ENCODE results near the gene CEMP1. TPM values are rescaled to one million over a fixed set of nuclear protein-coding genes. Genes with fewer than 3 reads are reported as not detected.

The CEMP1 gene
- total RNA-seq, 1 donor from 2014 or later = 0.22 TPM

- no peak for TF ChIP-seq CTCF (conservative IDR thresholded peaks at IDR 0.05)
These were observed 43.2 kb downstream of the CEMP1 start for GRCh38 chr16:2487903-2488531.

DNA sequence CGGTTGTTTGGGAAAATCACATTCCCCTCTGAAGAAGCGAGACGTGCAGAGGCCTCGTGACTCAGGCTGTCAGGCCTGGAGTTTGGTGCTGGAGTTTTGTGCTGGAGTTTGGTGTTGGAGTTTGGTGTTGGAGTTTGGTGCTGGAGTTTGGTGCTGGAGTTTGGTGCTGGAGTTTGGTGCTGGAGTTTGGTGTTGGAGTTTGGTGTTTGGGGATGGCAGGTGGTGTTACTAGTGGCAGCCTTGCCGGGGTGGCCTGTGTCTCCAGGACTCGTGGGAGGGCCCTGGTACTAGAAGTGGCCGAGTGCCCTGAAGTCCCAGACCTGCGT lies 43.7 kb downstream of the CEMP1 start:
- Mint-ChIP-seq H3K27ac (peak overlapping the region; percentile 7), H3K36me3 (no peaks in the 10 kb centered on the region), H3K9me3 (no peaks in the 10 kb centered on the region), H3K4me3 (peak overlapping the region; percentile 26), H3K4me1 (ENCODE audit: unreplicated experiment) (peaks cover 35% of the 10 kb centered on the region), H3K27me3 (no peaks in the 10 kb centered on the region)
- DNase-seq (ENCODE audit: extremely low spot score, unreplicated experiment) = no peak
- no peak for TF ChIP-seq CTCF (conservative IDR thresholded peaks at IDR 0.05)

More at GRCh38 chr16:2487903-2488531, 43.2 kb downstream of the CEMP1 start:
- no peaks in the 10 kb centered on the region for H3K27me3 Mint-ChIP-seq
- H3K36me3 Mint-ChIP-seq = no peaks in the 10 kb centered on the region
- peaks cover 30% of the 10 kb centered on the region for H3K4me1 Mint-ChIP-seq (ENCODE audit: unreplicated experiment)
- no peaks in the 10 kb centered on the region for H3K9me3 Mint-ChIP-seq
- DNase-seq (ENCODE audit: extremely low spot score, unreplicated experiment) = no peak
- no peak overlapping the region for H3K27ac Mint-ChIP-seq
- H3K4me3 Mint-ChIP-seq = no peak overlapping the region

DNA sequence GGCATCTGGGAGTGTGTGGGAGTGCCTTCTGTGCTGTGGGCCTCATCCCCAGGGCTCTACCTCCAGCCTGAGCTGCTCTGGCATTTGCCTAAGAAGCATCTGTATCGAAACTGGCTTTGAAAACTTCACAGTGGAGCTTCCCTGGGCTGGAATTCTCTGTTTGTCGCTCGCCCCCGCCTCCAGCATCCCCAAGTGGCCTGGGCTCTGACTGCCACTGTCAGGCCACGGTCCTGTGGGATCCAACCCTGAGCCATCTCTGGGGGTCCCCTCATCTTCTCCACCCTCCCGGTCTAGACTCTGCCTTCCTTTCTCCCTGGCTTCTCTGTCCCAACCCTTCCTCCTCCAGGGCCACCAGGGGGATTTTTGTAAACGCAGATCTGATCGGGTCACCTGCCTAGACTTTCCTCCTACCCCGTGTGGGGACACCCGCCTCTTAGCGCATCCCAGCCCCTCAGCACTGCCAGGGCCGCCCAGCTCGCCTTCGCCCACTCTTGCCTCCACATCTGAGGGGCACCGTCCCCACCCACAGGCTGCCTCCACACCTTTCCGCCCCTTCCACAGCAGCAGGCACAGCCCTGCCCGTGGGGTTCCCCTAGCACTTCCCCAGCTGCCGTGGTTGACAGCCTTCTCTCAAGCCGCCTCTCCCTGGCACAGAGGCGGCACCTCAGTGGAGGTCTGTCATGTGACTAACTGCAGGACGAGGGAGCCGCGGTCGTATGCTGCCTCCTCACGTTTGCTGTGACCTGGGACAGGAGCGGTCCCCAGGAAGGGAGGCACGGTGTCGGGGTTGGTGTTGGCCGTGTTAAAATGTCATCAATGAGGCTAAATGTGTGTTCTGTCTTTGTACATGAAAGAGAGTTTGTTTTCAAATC lies 44.3 kb downstream of the CEMP1 start:
- peak overlapping the region; percentile 26 for H3K4me3 Mint-ChIP-seq
- peak overlapping the region; percentile 7 for H3K27ac Mint-ChIP-seq

GRCh38 chr16:2485811-2486507 lies 45.2 kb downstream of the CEMP1 start:
- H3K4me1 Mint-ChIP-seq (ENCODE audit: unreplicated experiment) = peaks cover 35% of the 10 kb centered on the region
- no peak for DNase-seq (ENCODE audit: extremely low spot score, unreplicated experiment)
- no peak overlapping the region for H3K4me3 Mint-ChIP-seq
- no peak for TF ChIP-seq CTCF (conservative IDR thresholded peaks at IDR 0.05)
- H3K36me3 Mint-ChIP-seq = no peaks in the 10 kb centered on the region
- H3K9me3 Mint-ChIP-seq = no peaks in the 10 kb centered on the region
- H3K27ac Mint-ChIP-seq = no peak overlapping the region
- no peaks in the 10 kb centered on the region for H3K27me3 Mint-ChIP-seq

More for the DNA sequence above, 44.3 kb downstream of the CEMP1 start:
- TF ChIP-seq CTCF (conservative IDR thresholded peaks at IDR 0.05) = no peak
- Mint-ChIP-seq H3K9me3 (no peaks in the 10 kb centered on the region), H3K36me3 (no peaks in the 10 kb centered on the region), H3K27me3 (no peaks in the 10 kb centered on the region), H3K4me1 (ENCODE audit: unreplicated experiment) (peaks cover 36% of the 10 kb centered on the region)
- no peak for DNase-seq (ENCODE audit: extremely low spot score, unreplicated experiment)

DNA sequence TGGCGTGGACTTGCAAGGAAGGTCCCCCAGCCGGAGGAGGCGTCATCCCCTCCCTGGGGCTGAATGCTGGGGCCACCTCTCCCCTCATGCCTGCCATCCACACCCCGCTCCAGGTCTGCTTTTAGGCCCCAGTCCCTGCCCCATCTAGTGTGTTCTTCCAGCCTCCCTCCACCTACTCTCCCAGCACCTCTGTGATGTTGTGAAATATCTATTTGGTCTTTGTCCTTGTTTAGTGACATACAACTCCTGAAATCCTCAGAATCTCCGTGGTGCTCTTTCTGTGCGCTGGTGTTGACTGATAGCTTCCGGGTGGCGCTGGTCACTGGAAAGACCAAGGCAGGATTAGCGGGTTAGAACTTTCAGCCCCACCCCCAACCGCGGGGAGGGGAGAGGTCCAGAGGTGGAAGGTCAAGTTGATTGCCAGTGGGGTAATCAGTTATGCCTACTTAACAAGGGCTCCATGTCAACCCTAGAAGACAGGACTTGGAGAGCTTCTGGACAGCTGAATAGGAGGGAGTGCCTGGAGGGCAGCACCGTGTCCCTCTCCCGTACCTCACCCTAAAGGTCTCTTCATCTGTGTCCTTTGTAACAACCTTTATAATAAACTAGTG lies 46.2 kb downstream of the CEMP1 start:
- H3K36me3 Mint-ChIP-seq = no peaks in the 10 kb centered on the region
- TF ChIP-seq CTCF (conservative IDR thresholded peaks at IDR 0.05) = no peak
- peak overlapping the region; percentile 20 for H3K27ac Mint-ChIP-seq
- H3K4me1 Mint-ChIP-seq (ENCODE audit: unreplicated experiment) = peaks cover 32% of the 10 kb centered on the region
- H3K4me3 Mint-ChIP-seq = no peak overlapping the region
- no peaks in the 10 kb centered on the region for H3K9me3 Mint-ChIP-seq
- DNase-seq (ENCODE audit: extremely low spot score, unreplicated experiment) = no peak
- H3K27me3 Mint-ChIP-seq = no peaks in the 10 kb centered on the region

Data from type B pancreatic cell (in vitro differentiated cells).